C4-2B (cell line): ENCODE measurements around the gene NPHP4.

Source experiments
- ZFX ChIP-seq: fragments of 450-650 bp; IDR thresholded peaks from 2 replicates; pipeline ENCODE4 v1.6.1; 2017
- TF ChIP-seq, protein P1 (sequence below): fragments of 450-650 bp; conservative IDR thresholded peaks from 2 replicates; pipeline ENCODE4 v1.5.1; 2017; ENCODE audit warnings: mild to moderate bottlenecking

DNA sequence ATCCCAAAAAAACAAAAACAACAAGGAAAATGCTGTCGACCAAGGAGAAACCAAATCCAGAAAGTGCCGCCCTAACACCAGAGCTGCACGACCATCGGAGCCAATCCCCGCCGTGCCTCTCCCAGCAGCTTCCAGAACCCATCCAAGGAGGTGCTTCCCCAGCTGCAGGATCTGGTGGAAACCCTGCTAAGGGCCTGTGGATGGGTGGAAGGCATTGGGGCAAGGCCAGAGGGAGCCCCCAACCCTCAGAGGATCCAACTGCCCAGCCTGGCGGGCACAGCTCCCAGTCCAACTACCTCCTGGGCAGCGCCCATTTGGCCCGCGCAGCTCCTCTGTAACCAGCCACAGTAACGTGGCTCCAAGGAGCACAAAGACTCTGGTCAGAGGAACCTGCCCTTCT lies 81.6 kb downstream of the NPHP4 start:
- TF ChIP-seq, protein P1, sequence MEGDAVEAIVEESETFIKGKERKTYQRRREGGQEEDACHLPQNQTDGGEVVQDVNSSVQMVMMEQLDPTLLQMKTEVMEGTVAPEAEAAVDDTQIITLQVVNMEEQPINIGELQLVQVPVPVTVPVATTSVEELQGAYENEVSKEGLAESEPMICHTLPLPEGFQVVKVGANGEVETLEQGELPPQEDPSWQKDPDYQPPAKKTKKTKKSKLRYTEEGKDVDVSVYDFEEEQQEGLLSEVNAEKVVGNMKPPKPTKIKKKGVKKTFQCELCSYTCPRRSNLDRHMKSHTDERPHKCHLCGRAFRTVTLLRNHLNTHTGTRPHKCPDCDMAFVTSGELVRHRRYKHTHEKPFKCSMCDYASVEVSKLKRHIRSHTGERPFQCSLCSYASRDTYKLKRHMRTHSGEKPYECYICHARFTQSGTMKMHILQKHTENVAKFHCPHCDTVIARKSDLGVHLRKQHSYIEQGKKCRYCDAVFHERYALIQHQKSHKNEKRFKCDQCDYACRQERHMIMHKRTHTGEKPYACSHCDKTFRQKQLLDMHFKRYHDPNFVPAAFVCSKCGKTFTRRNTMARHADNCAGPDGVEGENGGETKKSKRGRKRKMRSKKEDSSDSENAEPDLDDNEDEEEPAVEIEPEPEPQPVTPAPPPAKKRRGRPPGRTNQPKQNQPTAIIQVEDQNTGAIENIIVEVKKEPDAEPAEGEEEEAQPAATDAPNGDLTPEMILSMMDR, result no peak
- no peak for TF ChIP-seq ZFX
